ENCODE measurements around the gene TRIO. TPM values are rescaled to one million over a fixed set of nuclear protein-coding genes. Genes with fewer than 3 reads are reported as not detected.

Gene TRIO
- total RNA-seq, 6 donors from 2014 or later: 138 to 408 (median 156) TPM

DNA sequence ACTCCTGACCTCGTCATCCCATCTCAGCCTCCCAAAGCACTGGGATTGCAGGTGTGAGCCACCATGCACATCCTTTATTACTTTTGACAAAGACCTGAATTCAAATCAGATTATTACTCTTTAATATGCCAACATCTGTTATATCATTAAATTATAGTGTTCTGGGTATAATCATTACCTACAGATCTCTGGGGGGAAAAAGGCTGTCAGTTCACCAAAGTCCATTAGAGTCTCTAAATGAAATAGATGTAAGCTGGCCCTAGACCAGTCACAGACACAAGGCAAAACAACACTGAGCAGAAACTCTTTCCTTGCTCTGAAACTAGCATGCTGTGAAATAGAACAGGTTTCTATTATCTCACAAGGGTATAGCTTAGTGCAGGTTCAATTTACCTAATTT lies 21.6 kb upstream of the TRIO start:
- 84 to 96% methylated on average over 1 of the region's 1 CpG for WGBS, 2 donors
- Histone ChIP-seq H3K36me3 (no peaks in the 10 kb centered on the region), H3K4me1 (no peaks in the 10 kb centered on the region), H3K9me3 (no peaks in the 10 kb centered on the region), H3K4me3 (no peak overlapping the region), H3K27ac (no peak overlapping the region), H3K27me3 (no peaks in the 10 kb centered on the region)
- ATAC-seq (ENCODE audit: low FRiP score in 2 of 2): no peak
- no peak for TF ChIP-seq POLR2AphosphoS5 (IDR thresholded peaks at IDR 0.05)
- no peak for TF ChIP-seq POLR2A (IDR thresholded peaks at IDR 0.05)
- DNase-seq: no peak

DNA sequence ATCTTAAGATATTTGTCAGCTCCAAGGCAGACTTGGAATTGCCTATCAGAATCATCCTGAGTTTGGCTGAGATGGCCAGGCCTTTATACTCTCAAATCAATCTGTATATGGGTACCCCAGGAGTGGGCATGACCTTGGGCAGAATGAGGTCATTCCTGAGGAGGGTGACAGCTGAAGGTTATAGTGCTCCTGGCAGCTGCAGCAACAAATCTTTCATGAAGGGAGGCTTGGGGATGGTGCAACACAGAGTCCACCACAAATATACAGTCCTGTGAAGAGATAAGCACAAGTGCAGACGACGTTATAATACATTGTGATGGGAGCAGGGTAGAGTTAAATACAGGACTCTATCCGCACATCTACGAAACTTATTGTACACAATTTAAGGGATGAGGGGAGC lies 21.1 kb upstream of the TRIO start:
- WGBS, 2 donors: 95 to 98% methylated on average over 4 of the region's 4 CpGs
- DNase-seq (no peak), ATAC-seq (ENCODE audit: low FRiP score in 2 of 2) (no peak)
- no peaks in the 10 kb centered on the region for H3K36me3 ChIP-seq
- TF ChIP-seq, protein P1, sequence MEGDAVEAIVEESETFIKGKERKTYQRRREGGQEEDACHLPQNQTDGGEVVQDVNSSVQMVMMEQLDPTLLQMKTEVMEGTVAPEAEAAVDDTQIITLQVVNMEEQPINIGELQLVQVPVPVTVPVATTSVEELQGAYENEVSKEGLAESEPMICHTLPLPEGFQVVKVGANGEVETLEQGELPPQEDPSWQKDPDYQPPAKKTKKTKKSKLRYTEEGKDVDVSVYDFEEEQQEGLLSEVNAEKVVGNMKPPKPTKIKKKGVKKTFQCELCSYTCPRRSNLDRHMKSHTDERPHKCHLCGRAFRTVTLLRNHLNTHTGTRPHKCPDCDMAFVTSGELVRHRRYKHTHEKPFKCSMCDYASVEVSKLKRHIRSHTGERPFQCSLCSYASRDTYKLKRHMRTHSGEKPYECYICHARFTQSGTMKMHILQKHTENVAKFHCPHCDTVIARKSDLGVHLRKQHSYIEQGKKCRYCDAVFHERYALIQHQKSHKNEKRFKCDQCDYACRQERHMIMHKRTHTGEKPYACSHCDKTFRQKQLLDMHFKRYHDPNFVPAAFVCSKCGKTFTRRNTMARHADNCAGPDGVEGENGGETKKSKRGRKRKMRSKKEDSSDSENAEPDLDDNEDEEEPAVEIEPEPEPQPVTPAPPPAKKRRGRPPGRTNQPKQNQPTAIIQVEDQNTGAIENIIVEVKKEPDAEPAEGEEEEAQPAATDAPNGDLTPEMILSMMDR (IDR thresholded peaks at IDR 0.05): no peak
- TF ChIP-seq EP300 (IDR thresholded peaks at IDR 0.05): no peak
- TF ChIP-seq POLR2A (IDR thresholded peaks at IDR 0.05): no peak
- TF ChIP-seq POLR2AphosphoS5 (IDR thresholded peaks at IDR 0.05): no peak
- H3K4me1 ChIP-seq: no peaks in the 10 kb centered on the region
- no peak overlapping the region for H3K27ac ChIP-seq
- no peak overlapping the region for H3K4me3 ChIP-seq
- no peaks in the 10 kb centered on the region for H3K9me3 ChIP-seq
- H3K27me3 ChIP-seq: no peaks in the 10 kb centered on the region

DNA sequence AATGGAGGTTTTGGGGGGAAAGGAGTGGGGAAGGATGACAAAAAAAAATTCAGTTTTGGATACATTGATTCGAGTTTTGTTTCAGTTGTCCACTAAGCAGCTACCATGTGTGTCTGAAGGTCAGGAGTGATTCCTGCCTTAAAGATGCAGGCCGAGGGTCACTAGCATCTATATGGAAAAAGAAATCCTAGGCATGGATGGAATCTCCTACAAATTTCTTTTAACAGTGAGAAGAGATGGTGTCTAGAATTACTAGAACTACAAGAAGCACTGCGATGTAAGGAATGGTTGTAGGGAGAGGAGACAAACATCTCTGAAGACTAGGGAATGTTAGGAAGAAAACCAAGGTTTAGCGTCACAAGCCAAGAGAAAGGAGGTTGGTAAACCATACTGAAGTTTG lies 19.6 kb upstream of the TRIO start:
- no peak for TF ChIP-seq POLR2A (IDR thresholded peaks at IDR 0.05)
- TF ChIP-seq POLR2AphosphoS5 (IDR thresholded peaks at IDR 0.05): no peak
- TF ChIP-seq EP300 (IDR thresholded peaks at IDR 0.05): no peak
- TF ChIP-seq, protein P1 (IDR thresholded peaks at IDR 0.05): no peak
- WGBS, 2 donors: 87 to 96% methylated on average over 4 of the region's 4 CpGs
- no peaks in the 10 kb centered on the region for H3K9me3 ChIP-seq
- DNase-seq (no peak), ATAC-seq (ENCODE audit: low FRiP score in 2 of 2) (no peak)
- H3K36me3 ChIP-seq: no peaks in the 10 kb centered on the region
- no peaks in the 10 kb centered on the region for H3K27me3 ChIP-seq
- no peak overlapping the region for H3K27ac ChIP-seq
- H3K4me3 ChIP-seq: no peak overlapping the region
- no peaks in the 10 kb centered on the region for H3K4me1 ChIP-seq

DNA sequence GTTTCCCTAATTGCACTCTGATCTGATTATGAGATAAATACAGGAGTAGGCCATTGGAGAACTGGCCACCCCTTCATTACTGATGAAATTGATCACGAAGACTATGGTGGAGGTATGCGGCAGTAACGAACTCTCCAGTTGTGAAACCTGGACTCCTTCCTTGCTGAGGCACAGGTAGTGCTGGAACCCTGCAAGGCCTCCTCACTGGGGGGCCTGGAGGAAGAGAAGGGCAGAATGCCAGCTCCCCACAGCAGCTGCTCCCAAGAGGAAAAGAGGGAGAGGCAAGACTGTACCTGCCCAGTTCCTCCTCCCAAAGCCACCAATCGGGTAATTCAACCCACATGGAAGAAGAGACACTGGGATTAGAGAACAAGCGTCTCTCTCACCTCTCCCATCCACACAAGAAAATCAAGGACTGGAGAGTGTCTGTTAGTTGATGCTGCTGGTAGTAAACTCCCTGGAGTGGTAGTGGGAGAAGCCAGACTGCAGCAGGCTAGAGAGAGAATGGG lies 19.1 kb upstream of the TRIO start:
- WGBS, 2 donors: 94 to 95% methylated on average over 5 of the region's 5 CpGs

DNA sequence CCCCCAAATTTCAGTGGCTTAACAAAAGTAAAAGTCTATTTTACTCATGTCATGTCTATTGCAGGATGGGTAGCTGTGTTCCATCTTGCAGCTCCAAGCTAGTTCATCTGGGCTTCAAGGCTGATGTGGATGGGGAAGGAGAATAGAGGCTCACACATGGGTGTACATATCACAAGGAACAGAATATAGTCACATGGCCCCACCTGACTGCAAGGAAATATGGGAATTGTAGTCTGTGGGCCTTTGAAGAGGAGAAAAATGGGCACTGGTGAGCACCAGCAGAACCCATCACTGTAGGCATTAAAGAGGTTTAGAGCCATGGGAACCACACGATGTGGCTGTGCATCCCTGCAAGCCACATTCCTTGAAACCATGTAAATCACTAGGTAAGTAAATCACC lies 17.9 kb upstream of the TRIO start:
- DNase-seq (no peak), ATAC-seq (ENCODE audit: low FRiP score in 2 of 2) (no peak)
- Histone ChIP-seq H3K36me3 (no peaks in the 10 kb centered on the region), H3K27me3 (no peaks in the 10 kb centered on the region), H3K4me1 (no peaks in the 10 kb centered on the region), H3K4me3 (no peak overlapping the region), H3K9me3 (no peaks in the 10 kb centered on the region), H3K27ac (no peak overlapping the region)
- TF ChIP-seq POLR2AphosphoS5 (IDR thresholded peaks at IDR 0.05) (no peak), POLR2A (IDR thresholded peaks at IDR 0.05) (no peak)
- TF ChIP-seq, protein P1 (IDR thresholded peaks at IDR 0.05): no peak
- 88 to 100% methylated on average over 1 of the region's 1 CpG for WGBS, 2 donors

More for the DNA sequence above, 19.1 kb upstream of the TRIO start:
- Histone ChIP-seq H3K4me3 (no peak overlapping the region), H3K27me3 (no peaks in the 10 kb centered on the region), H3K4me1 (no peaks in the 10 kb centered on the region), H3K9me3 (no peaks in the 10 kb centered on the region), H3K36me3 (no peaks in the 10 kb centered on the region), H3K27ac (no peak overlapping the region)
- TF ChIP-seq POLR2A (IDR thresholded peaks at IDR 0.05) (no peak), POLR2AphosphoS5 (IDR thresholded peaks at IDR 0.05) (no peak), EP300 (IDR thresholded peaks at IDR 0.05) (no peak)
- TF ChIP-seq, protein P1 (IDR thresholded peaks at IDR 0.05): no peak
- ATAC-seq (ENCODE audit: low FRiP score in 2 of 2): no peak
- no peak for DNase-seq

All from upper lobe of left lung (tissue), 6 donors.